Esophagus mucosa (tissue), 1 donor: ENCODE data around the gene ZNF48. TPM values are rescaled to one million over a fixed set of nuclear protein-coding genes. Genes with fewer than 3 reads are reported as not detected.

Source experiments
- ATAC-seq: fragments of 200-7000 bp; cut with Tn5 transposase; one replicate; pipeline ENCODE4 v1.9.1; 2020
- total RNA-seq: library from RNA; stranded (reverse); gene quantifications from one replicate; pipeline ENCODE4 v1.2.4, GENCODE V29; 2023
- donor health status: DM: yes; HTN: yes; CAD: no.

Gene ZNF48
- total RNA-seq, 1 donor from 2014 or later: 2.6 TPM

DNA sequence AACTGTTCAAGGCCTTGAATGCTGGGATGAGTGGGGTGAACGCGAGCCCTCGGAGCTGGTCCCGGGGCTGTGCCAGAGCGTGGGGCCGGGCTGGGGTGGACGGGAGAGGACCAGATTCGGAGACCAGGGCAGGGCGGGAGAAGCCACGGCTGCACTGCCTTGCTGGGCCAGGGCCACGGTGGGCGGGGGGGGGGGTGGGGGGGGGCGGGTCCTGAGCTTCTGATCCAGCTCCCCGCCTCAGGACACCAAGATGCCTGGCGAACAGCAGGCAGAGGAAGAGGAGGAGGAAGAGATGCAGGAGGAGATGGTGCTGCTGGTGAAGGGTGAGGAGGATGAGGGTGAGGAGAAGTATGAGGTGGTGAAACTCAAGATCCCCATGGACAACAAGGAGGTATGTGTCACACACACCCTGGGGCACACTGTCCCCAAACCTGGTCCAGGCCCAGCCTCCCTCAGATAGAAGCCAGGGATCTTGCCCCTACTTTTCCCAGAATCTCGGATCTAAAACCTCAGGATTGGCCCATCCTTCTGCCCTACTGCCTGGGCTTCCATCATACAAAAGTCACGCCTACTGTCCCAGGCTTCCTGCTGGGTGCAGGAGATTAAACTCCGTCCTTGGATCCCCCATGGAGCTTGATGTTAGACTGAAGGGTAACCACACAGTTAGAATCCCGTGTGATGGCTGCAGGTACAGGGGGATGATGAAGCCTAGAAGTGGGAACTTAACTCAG, 12.7 kb downstream of the ZNF48 start:
- peak; percentile 8 for ATAC-seq

DNA sequence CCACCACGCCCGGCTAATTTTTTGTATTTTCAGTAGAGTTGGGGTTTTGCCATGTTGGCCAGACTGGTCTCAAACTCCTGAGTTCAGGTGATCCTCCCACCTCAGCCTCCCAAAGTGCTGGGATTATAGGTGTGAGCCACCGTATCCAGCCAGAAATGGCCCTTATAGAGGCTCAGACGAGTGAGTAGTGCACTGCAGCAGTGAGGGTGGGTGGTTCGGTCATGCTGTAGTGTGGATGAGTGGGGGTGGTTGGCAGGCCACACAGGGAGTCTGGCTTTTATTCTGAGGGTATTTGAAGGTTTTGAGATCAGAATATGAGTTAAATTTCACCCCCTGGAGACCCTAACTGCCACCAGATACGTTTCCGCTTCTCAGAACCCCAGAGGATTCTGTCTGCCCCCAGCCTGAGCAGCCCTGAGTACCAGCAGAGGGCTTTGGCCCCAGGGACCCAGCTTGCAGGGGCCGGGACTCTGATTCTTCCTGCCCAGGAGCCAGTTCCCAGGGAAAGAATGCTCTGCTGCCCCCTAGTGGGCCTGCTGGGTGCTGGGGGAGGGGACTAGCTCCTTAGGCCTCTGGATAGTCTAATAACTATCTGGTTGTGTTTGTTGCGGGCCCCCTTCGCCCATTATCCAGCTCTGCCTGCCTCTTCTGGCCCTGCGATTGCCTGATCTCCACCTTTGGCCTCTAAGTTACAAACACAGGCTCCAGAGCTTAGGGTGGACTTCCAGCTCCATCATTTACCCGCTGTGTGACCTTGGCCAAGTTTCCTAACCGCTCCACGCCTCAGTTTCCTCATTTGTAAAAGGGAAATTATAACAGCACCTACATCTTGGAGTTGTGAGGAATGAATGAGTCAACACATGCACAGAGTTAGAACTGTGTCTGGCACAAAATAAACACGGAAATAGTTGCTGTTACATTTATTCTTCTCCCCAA, 14.2 kb downstream of the ZNF48 start:
- peak; percentile 74 for ATAC-seq

DNA sequence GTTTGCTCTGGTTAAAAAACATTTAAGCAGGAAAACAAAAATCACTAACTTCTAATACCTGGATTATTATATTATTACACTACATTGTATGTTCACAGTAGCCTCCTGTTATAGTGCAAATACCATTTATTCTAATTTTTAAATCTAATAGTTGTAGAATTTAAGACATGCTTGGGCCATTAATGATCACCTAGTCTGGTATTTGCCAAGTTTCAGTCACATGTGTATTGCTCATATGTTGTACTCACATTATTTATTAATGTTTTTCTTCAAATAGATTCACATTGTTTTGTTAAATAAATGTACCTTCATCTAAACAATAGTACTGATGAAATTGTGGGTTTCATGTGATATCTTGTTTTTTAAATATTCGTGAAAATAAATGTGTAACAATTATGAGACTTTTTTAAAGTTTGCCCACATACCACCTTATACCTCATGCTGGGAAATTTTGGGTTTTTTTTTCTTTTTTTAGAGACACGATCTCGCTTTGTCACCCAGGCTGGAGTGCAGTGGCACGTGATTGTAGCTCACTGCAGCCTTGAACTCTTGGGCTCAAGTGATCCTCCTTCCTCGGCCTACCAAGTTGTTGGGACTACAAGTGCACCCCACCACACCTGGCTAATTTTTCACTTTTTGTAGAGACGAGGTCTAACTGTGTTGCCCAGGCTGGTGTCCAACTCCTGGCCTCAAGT, 18.0 kb downstream of the ZNF48 start:
- ATAC-seq: no peak

DNA sequence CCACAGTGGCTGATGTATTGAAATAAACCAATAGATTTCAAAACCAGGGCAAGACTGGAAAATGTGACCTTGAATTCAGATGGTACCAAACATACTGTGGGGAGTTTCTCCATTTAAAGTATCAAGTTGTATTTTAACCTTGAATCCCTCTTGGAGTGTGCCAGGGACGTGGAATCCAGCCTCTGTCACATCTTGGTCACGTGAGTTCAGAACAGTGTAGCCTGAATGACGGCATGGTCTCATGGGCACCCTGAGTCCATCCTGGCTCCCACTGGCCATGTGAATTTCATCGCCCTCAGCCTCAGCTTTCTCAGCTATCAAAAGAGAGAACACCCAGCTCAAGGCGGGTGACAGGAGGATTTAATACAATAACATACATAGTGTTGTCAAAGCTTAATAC, 18.9 kb downstream of the ZNF48 start:
- ATAC-seq: no peak

DNA sequence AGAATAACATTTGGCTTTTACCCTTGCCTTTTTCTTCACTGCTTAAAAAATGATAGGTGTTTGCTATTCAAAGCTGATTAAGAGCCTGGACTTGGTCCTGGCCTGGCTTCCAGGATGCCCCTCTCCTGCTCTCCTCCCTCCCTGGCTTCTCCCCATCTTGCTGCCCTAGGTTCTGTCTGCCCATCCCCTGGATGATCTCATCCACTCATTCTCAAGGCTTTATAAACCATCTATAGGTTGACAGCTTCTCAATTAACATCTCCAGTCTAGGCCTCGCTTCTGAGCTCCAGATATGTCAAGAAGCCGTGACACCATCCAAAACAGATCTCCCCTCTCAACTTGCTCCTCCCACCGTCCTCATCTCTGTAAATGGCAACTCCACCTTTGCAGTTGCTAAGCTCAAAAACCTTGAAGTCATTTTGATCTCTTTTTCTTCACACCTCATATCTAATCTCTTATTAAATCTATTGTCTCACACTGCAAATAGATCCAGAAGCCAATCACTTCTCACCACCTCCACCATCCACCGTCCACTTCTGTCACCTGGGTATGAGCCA, 20.9 kb downstream of the ZNF48 start:
- ATAC-seq: no peak

DNA sequence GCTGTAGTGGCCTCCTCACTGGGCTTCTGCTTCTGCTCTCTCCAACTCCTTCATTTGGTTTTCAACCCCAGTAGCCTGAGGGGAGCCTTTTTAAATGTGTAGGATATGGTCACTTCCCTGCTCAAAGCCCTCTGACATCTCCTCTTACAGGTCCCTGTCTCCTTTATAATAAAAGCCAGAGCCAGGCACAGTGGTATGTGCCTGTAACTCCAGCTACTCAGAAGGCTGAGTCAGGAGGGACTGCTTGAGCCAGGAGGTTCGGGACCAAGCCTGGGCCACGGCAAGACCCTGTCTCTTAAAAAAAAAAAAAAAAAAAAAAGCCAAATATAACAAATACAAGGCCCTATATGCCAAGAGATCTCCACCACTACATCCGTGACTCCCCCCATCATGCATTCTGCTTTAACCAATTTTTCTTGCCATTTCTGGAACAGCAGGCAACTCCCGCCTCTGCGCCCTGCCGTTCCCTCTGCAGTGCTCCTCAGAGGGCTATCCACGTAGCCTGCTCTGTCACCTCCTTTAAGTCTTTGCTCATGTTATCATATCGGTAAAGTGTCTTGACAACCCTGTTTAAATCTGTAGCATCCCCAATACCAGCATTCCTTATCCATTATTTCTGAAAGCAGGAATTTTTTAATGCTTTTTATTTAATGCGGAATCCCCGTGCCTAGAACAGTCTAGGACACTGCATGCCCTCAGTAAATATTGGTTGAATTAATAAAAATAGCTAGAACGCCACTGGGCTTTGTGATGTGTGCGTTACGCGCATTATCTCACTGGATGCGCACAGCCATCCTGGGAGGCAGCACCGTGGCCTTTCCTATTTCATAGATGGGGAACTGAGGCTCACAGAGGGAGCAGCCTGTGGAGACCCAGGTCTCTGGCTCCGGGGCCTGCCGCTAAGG, 21.7 kb downstream of the ZNF48 start:
- ATAC-seq: no peak

DNA sequence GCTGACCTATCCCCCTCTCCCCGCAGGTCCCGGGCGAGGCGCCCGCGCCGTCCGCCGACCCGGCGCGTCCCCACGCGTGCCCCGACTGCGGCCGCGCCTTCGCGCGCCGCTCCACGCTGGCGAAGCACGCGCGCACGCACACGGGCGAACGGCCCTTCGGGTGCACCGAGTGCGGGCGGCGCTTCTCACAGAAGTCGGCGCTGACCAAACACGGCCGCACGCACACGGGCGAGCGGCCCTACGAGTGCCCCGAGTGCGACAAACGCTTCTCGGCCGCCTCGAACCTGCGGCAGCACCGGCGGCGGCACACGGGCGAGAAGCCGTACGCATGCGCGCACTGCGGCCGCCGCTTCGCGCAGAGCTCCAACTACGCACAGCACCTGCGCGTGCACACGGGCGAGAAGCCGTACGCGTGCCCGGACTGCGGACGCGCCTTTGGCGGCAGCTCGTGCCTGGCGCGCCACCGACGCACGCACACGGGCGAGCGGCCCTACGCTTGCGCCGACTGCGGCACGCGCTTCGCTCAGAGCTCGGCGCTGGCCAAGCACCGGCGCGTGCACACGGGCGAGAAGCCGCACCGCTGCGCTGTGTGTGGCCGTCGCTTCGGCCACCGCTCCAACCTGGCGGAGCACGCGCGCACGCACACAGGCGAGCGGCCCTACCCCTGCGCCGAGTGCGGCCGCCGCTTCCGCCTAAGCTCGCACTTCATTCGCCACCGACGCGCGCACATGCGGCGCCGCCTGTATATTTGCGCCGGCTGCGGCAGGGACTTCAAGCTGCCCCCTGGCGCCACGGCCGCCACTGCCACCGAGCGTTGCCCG, 22.5 kb downstream of the ZNF48 start:
- peak; percentile 97 for ATAC-seq

DNA sequence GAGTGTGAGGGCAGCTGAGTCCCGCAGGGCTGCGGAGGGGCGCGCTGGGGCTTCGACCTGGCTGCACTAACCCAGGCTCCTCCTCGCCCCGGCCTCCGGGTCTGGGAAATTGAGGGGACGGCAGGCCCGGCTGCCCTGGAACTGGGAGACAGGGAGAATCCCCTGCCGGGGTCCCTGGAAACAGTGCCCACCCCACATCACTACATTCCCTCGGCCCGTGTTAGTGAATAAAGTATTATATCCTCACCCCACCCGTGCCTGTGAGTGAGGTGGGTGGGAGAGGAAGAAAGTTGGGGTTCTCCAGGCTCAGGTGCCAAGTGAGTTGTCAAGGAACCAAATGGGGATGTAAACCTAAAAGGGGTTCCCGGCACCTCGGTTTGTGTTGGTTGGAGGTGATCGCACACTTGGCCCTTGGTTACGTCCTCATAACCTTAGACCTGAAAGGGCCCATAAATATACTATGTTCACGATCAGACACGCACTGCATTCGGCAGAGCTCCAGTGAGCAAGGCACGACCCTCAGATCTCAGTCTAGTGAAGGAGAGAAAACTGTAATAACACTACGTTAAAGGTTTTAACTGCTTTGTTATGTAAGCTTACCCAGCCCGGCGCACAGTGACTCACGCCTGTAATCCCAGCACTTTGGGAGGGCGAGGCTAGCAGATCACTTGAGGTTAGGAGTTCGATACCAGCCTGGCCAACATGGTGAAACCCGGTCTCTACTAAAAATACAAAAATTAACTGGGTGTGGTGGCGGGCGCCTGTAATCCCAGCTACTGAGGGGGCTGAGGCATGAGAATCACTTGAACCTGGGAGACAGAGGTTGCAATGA, 23.3 kb downstream of the ZNF48 start:
- ATAC-seq: no peak

DNA sequence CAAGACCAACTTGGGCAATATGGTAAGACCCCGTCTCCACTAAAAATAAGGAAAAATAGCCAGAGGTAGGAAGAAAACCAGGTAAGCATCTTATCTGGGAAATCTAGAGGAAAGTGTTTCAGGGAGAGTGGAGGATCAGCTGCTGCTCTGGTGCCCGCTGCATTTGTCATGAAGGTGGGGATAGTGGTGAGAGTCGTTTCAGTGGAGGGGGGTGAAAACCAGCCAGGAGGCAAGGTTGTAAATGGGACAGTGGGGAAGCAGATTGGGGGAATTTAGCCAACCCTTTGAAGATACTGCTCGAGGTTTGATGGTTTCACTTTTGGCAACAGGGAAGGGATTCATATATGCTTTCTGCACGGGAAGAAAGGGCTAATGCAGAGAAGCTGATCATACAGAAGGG, 25.8 kb downstream of the ZNF48 start:
- no peak for ATAC-seq

DNA sequence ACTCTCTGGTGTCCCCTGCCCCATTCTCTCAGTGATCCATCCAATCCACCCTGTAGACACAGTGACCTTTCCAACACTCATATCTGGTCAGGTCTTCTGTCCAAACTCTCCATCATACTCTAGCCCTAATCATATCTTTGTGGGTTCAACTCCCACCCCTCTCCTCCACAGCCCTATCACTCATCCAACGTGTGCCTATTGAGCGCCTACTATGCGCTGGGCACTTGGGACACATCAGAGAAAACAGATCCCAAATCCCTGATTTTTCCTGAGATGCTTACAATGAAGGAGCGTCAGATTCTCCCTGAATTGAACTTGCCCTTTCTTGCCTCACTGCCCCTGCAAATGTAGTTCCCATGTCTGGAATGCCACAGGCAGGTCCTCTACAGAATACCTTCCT, 32.8 kb downstream of the ZNF48 start:
- ATAC-seq: no peak

DNA sequence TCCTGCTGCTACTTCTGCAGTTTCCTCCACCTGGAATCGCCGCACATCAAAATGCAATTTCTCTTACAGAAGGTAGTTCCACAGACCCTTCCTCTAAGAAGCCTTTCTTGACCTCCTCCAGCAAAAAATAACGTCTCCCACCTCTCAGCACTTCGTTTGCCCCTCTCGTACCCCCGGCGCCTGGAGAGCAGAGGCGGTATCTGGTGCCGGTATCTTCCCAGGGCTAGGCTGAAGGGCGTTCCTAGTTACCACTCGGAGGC, 34.1 kb downstream of the ZNF48 start:
- ATAC-seq: no peak

DNA sequence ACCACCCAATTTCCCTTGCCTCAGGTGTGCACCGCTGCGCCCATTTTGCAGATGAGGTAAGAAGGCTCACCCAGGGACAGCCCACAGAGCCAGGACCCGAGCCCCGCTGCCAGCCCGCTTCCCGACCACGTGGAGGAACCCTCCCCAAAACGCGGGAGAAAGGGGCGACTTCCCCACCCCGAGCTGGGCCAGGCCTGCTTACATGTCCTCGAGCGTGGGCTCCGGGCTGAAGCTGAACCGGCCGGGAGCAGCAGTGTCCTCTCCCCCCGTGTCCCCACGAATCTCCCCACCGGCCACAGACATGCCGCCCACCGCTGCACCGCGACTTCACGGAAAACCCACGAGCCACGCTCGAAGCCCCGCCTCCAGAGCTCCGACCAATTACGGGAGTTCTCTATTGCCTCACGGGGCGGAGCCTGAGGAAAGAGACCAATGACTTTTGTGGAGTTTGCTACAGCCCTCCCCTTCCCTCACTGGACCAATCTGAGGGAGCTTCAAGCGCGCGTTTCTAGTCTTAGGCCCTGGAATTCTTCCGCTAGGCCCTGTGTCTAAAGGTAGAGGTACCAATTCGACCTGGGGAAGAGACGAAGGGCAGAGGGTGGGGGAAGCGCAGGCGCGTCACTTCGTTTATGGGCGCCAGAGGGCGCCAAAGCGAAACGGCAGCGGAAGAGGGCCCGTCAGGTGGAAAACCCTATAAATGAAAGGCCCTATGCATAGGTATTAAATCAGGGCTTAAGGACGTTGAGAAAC, 34.6 kb downstream of the ZNF48 start, which contains the start of gene DCTPP1:
DCTPP1 (minus strand) TSS at position 353 of the 750 bp plus-strand sequence; CDS start at position 303, 50 bp downstream.
- peak; percentile 98 for ATAC-seq

DNA sequence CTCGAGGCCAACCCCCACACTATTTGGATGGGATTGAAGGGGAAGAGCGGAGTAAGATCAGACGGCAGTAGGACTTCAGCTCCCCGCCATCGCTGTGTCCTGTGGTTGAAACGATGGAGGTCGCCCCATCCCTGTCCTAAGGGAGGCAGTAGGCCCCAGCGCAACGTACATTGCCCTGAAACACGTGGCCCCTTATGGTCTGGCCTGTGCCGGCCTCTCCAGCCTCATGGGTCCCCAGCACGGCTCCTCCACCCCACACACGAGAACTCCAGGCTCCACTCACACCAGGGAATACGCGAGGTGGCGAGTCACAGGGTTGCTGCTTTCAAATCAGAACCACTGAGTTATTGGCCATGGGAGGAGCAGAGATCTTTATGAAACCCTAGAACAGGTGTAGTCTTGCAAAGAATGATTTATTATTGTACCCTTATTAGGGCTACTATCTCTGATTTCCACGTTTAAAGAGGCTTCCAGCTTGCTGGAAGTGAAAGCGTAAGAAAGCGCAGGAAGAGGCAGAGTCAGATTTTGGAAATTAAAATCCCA, 35.3 kb downstream of the ZNF48 start:
- peak; percentile 22 for ATAC-seq

DNA sequence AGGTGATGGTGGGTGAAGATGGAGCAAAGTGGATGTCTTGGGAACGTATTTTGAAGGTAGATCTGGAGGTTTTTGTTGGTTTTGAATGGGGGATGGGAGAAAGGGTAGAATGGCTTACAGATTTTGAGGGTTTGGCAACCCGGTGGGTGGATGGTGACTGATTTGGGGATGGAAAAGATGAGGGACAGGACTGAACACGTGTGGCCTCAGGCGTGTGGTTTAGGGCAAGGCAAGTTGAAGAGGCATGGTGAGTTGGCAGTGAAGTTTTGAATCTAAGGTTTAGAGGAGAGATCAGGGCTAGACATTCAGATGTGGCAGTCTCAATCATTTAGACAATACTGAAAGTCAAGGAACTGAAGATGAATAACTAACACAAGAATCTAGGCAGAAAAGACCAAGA, 39.6 kb downstream of the ZNF48 start:
- ATAC-seq: no peak

DNA sequence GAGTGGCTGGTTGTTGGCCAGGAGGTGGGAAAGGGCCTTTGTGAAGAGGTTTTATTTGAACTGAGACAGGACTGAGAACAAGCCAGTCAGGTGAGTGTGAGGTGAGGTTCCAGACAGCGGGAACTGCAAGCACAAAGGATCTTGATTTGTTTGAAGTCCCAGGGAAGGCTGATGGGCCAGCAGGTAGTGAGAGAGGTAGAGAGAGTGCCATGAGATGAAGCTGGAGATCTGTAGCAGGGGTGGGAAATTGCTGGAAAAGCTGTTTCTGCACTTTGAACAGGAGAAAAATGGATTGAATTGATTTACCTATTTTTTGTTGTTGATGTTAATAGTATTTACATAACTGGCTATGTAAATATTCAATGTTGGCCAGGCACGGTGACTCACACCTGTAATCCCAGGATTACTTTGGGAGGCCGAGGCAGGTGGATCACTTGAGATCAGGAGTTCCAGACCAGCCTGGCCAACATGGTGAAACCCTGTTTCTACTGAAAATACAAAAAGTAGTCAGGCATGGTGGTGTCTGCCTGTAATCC, 42.4 kb downstream of the ZNF48 start:
- ATAC-seq: peak; percentile 36

DNA sequence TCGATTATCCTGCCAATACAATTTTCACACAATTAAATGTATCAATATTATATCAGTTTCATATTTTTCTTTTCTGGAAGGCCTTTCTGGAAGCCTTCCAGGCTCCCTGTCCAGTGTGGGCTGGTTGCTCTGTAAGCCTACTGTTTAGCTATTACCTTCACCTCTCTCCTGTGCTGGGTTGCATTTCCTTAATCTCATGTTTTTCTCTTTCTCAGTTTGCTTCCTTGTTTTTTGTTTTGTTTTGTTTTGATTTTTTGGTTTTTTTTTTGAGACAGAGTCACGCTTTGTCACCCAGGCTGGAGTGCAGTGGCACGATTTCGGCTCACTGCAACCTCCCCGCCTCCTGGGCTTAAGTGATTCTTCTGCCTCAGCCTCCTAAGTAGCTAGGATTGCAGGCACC, 43.6 kb downstream of the ZNF48 start:
- ATAC-seq: no peak

DNA sequence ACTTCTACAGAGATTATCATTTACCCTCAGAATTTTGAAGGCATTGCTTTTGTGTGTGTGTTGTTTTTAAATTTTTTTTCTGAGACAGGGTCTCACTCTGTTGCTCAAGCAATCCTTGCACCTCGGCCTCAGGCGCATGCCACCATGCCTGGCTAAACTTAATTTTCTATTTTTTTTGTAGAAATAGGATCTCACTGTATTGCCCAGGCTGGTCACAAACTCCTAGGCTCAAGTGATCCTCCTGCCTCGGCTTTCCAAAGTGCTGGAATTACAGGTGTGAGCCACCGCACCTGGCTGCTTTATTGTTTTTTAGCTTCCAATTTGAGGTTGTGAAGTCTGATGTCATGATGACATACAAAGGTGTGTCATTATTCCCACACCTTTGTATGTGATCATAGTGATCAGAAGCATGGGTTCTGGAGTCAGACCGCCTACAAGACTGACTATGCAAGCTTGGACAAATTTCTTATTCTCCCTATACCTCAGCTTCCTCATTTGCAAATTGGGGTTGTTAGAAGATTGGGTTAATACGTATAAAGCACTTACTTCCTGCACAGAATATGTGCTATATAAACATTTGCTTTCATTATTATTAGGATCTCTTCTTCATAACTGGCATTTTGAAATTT, 44.6 kb downstream of the ZNF48 start:
- ATAC-seq: peak; percentile 52

DNA sequence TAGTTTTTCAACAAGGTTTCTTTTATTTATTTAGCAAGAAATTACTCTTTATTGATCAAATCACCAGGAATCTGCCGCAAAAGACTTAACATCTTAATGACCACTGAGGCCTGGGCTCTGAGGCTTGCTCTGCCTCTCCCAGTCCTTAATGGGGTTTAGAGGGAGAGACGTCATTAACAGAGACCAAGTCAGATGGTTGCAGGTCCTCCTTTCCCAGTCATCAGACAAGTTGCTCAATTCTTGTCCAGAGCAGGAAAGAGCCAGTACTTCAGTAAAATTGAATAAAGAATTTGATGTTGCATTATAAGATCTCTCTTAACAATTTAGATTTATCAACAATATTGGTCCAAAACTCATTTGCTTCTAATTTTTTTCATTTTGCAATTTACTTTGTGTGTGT, 48.4 kb downstream of the ZNF48 start:
- no peak for ATAC-seq
